GM18499 (cell line): ENCODE results near the gene RAB23.

ENCODE experiments used
- ATAC-seq: cut with Tn5 transposase; IDR thresholded peaks from one replicate; pipeline ENCODE4 v1.9.1; 2021; ENCODE audit warnings: moderate number of reproducible peaks; ENCODE audit not compliant: insufficient read depth, unreplicated experiment

The RAB23 gene

DNA sequence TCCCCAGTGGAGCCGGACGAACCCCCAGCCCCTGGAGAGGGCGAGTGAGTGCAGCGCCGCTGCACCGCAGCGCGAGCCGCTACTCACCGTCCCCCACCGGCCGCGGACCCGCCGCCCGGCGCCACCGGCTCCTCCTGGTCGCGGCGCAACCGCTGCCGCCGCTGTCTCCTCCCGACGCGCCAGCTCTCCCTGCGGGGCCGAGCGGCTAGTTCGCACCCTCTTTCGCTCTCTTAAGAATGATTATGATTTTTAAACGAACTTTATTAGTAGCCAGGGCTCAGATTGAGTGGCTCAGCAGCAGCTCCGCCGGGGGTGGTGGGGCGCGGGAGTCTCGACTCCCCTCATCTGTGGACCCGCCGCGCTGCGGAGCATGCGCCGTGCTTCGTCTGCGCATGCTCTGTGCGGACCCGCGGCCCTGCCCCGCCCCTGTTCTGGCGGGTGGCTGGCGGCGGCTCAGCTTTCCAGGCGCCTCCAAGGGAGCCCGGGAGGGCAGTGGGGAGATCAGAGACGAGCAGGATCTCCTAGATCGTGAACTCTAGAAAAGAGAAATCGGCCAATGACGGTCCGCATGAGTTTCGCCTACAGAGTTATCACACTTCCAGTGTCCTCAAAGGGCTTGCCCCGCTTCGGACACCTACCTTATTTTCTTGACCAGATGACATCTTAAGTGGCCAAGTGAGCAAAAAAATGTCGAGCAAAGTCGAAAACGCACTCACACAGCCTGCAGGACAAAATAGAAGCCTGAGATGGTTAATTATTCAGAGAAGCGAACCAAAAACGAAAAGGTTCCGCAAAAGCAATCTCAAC lies at the start of gene RAB23:
Gene RAB23, minus strand, starts transcription at position 372 of the 807 bp plus-strand sequence. CDS start 11,927 bp downstream, outside the sequence.
- peak; percentile 66 for ATAC-seq

GRCh38 chr6:57268294-57268640 lies 46.2 kb upstream of the RAB23 start:
- ATAC-seq: no peak

- ATAC-seq: no peak
These were observed 45.6 kb upstream of the RAB23 start for GRCh38 chr6:57267586-57268293.

DNA sequence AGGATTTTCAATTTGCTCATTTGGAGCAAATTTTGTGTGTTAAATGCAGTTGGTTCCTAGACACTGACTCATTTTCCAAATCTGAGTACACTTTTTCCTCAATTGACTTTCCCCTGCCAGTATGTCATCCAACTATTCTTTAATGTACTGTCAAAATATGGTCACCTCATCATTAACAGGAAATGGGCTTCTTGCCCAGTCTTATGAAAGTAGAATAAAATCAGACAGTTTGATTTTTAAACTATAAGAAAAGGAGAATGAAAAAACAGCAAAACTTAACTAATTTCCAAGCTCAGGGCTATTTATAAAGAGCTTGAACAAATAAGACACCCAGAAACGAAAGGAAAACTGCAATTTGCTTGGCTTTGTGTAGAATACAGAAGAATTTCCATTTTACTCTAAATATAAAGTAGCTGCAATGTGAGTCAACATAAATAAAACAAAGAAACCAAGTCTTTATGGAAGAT lies 43.7 kb upstream of the RAB23 start:
- ATAC-seq: no peak

DNA sequence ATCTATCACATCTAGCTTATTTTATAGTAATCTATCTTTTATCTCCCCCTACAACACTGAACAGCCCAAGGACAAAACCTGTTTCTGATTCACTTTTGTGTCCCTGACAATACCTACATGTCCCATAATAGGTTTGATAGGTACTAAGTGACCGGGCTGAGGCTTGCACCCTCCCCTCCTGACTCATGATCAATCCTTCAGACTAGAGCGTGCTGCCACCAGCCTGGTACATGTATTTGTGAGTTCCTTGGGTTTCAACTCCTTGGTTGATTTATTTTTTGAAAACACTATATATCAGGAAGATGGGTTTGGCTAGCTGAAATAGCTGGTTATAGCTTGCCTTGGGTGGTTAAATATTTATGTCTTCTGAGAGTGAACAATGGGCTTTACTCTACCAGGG lies 41.6 kb upstream of the RAB23 start:
- no peak for ATAC-seq

DNA sequence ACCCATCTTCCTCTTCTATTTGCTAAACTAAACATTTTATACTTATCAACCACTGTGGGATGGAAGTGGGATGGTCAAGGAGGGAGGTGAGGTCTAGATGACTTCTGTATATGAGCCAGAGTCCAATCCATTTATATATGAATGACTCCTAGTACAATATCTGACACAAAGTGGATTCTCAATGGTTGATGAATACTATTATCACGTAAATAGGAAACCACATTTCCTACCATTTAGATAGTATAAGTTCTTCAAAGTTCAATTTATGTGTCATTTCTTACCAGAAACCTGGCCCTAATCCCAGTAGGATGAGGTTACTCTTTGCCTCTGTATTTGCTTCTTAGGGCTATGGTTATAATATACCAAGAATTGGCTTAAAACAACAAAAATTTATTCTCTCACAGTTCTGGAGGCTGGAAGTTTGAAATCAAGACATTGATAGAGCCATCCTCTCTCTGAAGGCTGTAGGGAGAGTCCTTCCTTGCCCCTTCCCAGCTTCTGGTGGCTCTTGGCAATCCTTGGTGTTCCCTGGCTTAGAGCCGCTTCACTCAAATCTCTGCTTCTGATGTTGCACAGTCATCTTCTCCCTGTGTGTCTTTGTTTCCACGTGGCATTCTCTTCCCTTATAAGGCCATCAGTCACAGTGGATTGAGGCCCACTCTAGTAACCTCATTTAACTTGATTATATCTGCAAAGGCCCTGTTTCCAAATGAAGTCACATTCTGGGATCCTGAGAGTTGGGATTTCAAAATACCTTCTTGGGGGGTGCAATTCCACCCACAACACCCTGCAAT lies 41.0 kb upstream of the RAB23 start:
- no peak for ATAC-seq

DNA sequence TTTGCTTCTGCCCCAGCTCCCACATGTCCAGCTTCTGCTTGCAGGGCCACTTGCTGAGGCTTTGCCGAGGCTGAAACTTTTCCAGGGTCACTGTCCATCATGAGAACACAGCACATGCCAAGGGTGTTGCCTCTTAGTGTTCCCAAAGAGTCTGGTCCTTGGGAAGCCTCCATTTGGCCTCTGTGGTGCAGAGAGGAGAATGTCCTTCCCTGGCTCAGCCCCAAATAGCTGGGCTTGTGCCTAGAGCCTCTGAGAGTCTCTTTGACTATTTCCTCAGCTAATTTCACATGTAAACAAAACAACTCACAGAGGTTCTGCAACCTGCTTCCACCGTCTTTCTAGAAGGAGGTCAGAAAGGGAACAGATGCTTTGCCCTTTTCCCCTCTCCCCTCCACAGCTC lies 40.4 kb upstream of the RAB23 start:
- ATAC-seq: no peak

DNA sequence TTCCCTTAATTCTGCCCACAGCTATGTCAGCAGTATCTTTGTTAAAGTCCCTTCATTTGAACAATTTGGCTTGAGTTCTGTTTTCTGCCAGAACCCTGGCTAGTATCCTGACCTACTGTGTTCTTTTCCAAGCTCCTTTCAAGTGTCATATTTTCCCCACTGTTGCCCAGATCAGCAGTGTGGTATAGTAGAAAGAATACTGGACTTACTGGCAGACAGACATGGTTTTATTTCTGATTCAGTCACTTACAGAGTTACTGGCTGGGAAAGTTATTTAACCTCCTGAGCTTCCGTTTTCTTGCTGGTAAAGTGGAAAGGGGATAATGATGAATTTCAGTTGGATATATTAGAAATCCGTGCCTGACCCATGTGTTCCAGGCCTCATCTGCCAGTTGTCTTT lies 39.8 kb upstream of the RAB23 start:
- no peak for ATAC-seq

DNA sequence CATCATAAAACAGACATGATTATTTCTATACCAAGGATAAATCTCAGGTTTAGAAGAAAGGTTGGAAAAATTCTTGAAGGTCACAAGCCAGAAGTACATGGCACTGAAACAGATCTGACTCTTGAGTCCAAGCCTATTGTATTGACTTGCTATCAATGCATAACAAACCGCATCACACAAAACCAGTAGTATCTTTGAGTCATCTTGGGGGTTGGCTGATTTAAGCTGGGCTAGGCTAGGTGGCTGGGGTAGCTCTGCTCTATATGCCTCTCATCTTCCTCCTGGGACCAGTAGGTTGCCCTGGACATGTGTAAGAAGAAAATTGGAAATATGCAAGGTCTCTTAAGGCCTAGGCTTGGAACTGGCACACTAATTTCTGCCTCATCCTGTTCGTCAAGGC lies 37.0 kb upstream of the RAB23 start:
- ATAC-seq: no peak

GRCh38 chr6:57257911-57258541 lies 35.9 kb upstream of the RAB23 start:
- ATAC-seq: no peak

GRCh38 chr6:57256541-57256940 lies 34.4 kb upstream of the RAB23 start:
- ATAC-seq: no peak

DNA sequence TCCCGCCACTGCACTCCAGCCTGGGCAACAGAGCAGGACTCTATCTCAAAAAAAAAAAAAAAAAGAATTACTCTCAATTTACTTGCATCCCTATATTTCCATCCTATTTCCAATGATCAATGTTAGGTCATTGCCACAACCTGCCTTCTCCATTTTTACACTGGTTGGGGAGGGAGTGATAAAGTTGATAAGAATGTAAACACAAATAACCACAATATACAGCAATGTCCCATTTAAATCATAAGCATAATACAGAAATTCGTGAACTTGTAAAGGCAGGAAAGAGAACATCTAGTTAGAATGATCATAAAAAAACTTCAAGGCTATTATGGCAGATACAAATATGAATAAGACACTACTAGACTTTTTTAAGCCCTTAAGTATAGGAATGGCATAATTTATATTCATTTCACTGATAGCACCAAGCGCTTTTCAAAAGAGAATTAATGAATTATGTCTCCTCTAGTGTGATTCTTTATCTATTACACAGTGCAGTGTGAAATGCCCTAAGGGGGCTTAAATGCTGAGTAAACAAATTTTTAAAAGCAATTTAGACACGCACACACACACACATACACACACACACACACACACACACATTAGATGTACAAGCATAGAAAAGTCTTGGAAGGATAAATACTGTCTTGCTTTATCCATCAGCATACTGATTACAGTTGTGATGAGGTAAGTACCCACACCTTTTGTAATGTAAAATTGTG lies 33.5 kb upstream of the RAB23 start:
- ATAC-seq: no peak

GRCh38 chr6:57254055-57254717 lies 32.1 kb upstream of the RAB23 start:
- ATAC-seq: no peak

- no peak for ATAC-seq
These were observed 30.9 kb upstream of the RAB23 start for GRCh38 chr6:57252975-57253374.

- ATAC-seq: no peak
These were observed 30.0 kb upstream of the RAB23 start for GRCh38 chr6:57252137-57252536.

DNA sequence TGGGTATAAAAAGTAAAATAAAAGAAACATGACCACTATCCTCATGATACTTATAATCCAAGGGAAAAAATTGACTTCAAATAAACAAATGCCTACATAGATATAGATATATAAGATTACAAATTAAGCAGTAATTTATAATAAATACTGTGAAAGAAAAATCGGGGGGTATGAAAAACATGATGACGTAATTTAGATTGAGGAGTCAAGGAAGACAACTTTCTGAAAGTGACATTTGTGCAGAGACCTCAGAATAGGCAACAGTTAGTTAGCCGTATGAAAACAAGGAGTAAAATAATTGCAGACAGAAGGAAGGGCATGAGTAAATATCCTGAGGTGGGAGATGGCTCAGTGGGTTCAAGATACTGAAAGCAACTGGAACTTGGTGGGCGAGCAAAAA lies 28.2 kb upstream of the RAB23 start:
- no peak for ATAC-seq

DNA sequence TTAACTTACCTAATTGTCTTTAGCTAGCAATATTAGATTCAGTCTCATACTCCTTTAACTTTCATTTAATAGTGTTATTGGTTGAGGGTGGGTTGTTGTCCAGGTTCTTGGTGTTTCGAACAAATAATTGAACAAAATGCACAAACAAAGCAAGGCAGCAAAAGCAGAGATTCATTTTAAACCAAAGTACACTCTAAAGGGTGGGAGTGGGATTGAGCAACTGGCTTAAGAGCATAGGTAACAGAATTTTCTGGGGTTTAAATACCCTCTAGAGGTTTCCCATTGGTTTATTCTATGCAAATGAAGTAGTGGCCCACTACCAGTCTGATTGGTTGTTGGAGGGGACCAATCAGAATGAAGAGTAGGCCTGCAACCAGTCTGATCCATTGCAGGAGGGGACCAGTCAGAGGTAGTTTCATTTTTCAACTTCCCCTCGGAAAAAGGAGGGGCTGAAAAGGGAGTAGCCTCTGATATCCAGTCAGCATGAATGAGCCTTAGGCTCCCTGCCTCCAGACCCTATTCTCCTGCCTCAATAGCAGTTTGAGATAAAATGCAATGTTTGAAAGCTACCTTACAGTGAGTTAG lies 26.3 kb upstream of the RAB23 start:
- no peak for ATAC-seq

DNA sequence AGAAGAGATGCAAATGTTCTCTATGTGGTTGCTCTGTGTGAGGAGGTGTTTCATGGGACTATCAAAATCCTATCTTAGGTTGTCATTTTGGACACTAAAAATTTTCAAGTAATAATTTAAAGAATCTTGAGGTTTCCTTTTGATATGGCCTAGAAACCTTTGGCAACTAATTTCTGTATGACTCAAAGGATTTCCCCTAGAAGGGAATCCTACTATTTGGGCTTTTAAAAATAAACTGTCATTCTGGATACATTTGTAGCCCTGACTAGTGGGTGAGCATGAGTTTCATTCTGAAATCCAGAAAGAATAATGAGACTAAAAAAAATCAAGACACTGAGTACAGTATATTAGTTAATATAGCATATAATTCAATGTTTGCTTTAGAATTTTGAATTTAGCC lies 25.5 kb upstream of the RAB23 start:
- no peak for ATAC-seq

DNA sequence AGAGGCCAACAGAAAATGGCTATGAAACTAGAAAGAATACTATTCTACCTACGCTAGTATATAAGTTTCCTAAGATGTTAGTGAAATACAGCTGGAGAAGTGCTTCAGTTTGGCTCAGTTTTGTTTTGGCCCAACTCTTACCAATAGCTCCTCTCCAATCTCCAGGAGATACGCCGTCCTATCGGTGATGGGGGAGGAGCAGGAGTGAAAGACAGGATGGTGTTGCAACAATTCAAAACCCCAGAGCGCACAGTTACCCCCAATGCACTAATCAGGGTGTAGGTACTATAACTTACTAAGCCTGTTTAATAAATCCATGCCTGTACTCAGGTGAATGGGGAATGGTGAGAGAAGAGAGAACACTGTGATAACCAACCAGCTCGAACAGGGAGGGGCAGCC lies 24.2 kb upstream of the RAB23 start:
- ATAC-seq: no peak
